Esophagus squamous epithelium (tissue), 4 donors: ENCODE results near the gene PCNX4.

Source experiments
- POLR2A ChIP-seq, 4 donors: fragments of 450-650 bp; IDR thresholded peaks; one replicate each; pipeline ENCODE4 v1.6.1; 2017; ENCODE audit warnings: antibody characterized with exemption in 4 of 4, mild to moderate bottlenecking in 4 of 4, moderate library complexity in 3 of 4
- TF ChIP-seq, protein P1 (sequence below), 6 experiments: fragments of 450-650 bp in 4 of 6; fragments of 200-600 bp in 2 of 6; sonication (generic) in 2 of 6; IDR thresholded peaks; one replicate each; pipeline ENCODE4 v1.5.1; 2016 to 2019; ENCODE audit warnings: antibody characterized with exemption in 6 of 6, mild to moderate bottlenecking in 4 of 6, moderate library complexity in 4 of 6

DNA sequence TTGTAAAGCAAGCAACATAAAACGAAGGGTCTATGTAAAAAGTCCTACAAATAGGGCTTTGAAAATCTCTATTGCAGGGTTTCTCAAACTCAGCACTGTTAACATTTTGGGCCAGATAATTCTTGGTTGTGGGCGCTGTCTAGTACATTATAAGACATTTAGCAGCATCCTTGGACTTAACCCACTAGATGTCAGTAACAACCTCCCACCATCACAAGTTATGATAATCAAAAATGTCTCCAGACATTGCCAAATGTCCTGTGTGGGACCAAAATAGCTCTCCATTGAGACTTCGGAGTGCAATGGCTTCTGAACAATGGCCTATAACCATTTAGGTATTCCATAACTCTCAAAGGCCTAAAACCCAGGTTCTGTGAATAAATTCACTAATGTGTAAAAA, 96.4 kb downstream of the PCNX4 start:
- TF ChIP-seq, protein P1, sequence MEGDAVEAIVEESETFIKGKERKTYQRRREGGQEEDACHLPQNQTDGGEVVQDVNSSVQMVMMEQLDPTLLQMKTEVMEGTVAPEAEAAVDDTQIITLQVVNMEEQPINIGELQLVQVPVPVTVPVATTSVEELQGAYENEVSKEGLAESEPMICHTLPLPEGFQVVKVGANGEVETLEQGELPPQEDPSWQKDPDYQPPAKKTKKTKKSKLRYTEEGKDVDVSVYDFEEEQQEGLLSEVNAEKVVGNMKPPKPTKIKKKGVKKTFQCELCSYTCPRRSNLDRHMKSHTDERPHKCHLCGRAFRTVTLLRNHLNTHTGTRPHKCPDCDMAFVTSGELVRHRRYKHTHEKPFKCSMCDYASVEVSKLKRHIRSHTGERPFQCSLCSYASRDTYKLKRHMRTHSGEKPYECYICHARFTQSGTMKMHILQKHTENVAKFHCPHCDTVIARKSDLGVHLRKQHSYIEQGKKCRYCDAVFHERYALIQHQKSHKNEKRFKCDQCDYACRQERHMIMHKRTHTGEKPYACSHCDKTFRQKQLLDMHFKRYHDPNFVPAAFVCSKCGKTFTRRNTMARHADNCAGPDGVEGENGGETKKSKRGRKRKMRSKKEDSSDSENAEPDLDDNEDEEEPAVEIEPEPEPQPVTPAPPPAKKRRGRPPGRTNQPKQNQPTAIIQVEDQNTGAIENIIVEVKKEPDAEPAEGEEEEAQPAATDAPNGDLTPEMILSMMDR (IDR thresholded peaks at IDR 0.05) = no peak
- TF ChIP-seq POLR2A (IDR thresholded peaks at IDR 0.05) = no peak
